Thyroid gland (tissue), 4 donors: ENCODE results near the gene NISCH.

ENCODE experiments used
- POLR2A ChIP-seq, 2 donors: fragments of 450-650 bp; IDR thresholded peaks; one replicate each; pipeline ENCODE4 v1.6.1; 2017; ENCODE audit warnings: antibody characterized with exemption in 2 of 2, mild to moderate bottlenecking in 2 of 2, moderate library complexity in 1 of 2
- TF ChIP-seq, protein P1 (sequence below), 6 experiments: fragments of 200-600 bp in 3 of 6; fragments of 450-650 bp in 3 of 6; sonication (generic) in 3 of 6; IDR thresholded peaks; one replicate each; pipeline ENCODE4 v1.5.1; 2016 to 2019; ENCODE audit warnings: antibody characterized with exemption in 6 of 6, mild to moderate bottlenecking in 2 of 6, inconsistent platforms in 1 of 6, moderate library complexity in 1 of 6

- TF ChIP-seq, protein P1, sequence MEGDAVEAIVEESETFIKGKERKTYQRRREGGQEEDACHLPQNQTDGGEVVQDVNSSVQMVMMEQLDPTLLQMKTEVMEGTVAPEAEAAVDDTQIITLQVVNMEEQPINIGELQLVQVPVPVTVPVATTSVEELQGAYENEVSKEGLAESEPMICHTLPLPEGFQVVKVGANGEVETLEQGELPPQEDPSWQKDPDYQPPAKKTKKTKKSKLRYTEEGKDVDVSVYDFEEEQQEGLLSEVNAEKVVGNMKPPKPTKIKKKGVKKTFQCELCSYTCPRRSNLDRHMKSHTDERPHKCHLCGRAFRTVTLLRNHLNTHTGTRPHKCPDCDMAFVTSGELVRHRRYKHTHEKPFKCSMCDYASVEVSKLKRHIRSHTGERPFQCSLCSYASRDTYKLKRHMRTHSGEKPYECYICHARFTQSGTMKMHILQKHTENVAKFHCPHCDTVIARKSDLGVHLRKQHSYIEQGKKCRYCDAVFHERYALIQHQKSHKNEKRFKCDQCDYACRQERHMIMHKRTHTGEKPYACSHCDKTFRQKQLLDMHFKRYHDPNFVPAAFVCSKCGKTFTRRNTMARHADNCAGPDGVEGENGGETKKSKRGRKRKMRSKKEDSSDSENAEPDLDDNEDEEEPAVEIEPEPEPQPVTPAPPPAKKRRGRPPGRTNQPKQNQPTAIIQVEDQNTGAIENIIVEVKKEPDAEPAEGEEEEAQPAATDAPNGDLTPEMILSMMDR (IDR thresholded peaks at IDR 0.05) = no peak
- no peak for TF ChIP-seq POLR2A (IDR thresholded peaks at IDR 0.05)
These were observed 46.9 kb upstream of the NISCH start for GRCh38 chr3:52408466-52408865.
